Measurements from ENCODE around the gene CDK5R1. TPM values are rescaled to one million over a fixed set of nuclear protein-coding genes. Genes with fewer than 3 reads are reported as not detected.

Gene CDK5R1
- polyA plus RNA-seq, 1 of the 3 experiments (the other 2 are of a cell fraction): 1.4 TPM

GRCh38 chr17:32461853-32462617 lies 24.8 kb upstream of the CDK5R1 start:
- peaks cover 26% of the 10 kb centered on the region for H3F3A ChIP-seq (replicated peaks; ENCODE audit: insufficient read depth)
- CTCF ChIA-PET: interaction anchor here (0.6 to 6.8 kb wide), 56 partner anchors 10 to 475 kb away, joined by 3 to 102 read pairs (median 4); partner anchors contain the start of genes CDK5R1 and PSMD11
- H3K9me2 ChIP-seq: no peaks in the 10 kb centered on the region
- no peaks in the 10 kb centered on the region for H3K27me3 ChIP-seq (ENCODE audit: insufficient read depth)
- H3K79me2 ChIP-seq (ENCODE audit: insufficient read depth): peaks cover 84% of the 10 kb centered on the region
- DNase-seq: peak; percentile 52
- H3K27ac ChIP-seq (ENCODE audit: low read depth in 2 of 2, low read length in 1 of 2): no peak overlapping the region
- H4K20me1 ChIP-seq (ENCODE audit: insufficient read depth): peaks cover 52% of the 10 kb centered on the region
- WGBS (ENCODE audit: low lambda C conversion rate): 52% methylated on average over 1 of the region's 1 CpG
- no peaks in the 10 kb centered on the region for H3K9me3 ChIP-seq
- POLR2A ChIA-PET: no interaction called here
- TF ChIP-seq, protein P1, sequence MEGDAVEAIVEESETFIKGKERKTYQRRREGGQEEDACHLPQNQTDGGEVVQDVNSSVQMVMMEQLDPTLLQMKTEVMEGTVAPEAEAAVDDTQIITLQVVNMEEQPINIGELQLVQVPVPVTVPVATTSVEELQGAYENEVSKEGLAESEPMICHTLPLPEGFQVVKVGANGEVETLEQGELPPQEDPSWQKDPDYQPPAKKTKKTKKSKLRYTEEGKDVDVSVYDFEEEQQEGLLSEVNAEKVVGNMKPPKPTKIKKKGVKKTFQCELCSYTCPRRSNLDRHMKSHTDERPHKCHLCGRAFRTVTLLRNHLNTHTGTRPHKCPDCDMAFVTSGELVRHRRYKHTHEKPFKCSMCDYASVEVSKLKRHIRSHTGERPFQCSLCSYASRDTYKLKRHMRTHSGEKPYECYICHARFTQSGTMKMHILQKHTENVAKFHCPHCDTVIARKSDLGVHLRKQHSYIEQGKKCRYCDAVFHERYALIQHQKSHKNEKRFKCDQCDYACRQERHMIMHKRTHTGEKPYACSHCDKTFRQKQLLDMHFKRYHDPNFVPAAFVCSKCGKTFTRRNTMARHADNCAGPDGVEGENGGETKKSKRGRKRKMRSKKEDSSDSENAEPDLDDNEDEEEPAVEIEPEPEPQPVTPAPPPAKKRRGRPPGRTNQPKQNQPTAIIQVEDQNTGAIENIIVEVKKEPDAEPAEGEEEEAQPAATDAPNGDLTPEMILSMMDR (IDR thresholded peaks at IDR 0.05): peak; percentile 72
- TF ChIP-seq RAD21 (IDR thresholded peaks at IDR 0.05; ENCODE audit: low read length): peak; percentile 38; the same call in 1 of the 2 replicates
- TF ChIP-seq SMC3 (IDR thresholded peaks at IDR 0.05; ENCODE audit: low read depth, low read length): peak; percentile 25
- no peak for TF ChIP-seq RCOR1 (IDR thresholded peaks at IDR 0.05; ENCODE audit: low read length)
- peaks cover 44 to 54% of the 10 kb centered on the region in 2 experiments for H3K36me3 ChIP-seq (replicated peaks in 1 of 2; ENCODE audit: control insufficient read depth in 1 of 2, insufficient read depth in 2 of 2, low read length in 1 of 2)
- no peak overlapping the region for H2AFZ ChIP-seq (ENCODE audit: low read depth)
- H3K4me3 ChIP-seq (ENCODE audit: low read depth in 2 of 2, low read length in 1 of 2): no peak overlapping the region
- no peak overlapping the region for H3K4me2 ChIP-seq
- no peaks in the 10 kb centered on the region for H3K4me1 ChIP-seq (ENCODE audit: control insufficient read depth in 1 of 2, insufficient read depth in 2 of 2, low read depth in 1 of 2, low read length in 1 of 2)
- no peak overlapping the region for H3K9ac ChIP-seq

DNA sequence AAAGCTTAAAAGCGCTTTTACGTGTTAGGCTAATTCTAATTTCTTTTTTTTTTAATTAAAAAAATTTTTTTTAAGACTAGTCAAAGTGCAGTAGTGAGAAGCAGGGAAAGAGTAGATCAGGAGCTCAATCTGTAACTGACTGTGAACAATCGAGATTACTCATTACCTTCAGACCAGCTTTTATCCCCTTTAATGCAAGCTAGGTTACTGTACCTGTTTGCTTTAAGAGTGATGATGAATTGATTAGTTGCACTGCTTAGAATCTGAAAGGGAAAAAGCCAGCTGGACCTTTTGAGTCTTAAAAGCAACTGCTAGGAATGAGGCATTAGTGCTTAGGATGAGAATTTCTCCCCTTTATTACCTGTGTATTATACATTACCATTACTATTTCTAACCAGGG lies 23.5 kb upstream of the CDK5R1 start:
- CTCF ChIA-PET: interaction anchor here (1.1 to 6.8 kb wide), 18 partner anchors 9 to 414 kb away, joined by 3 to 102 read pairs (median 13); partner anchors contain the start of genes CDK5R1 and PSMD11
- no peak for DNase-seq
- Histone ChIP-seq H3K27me3 (ENCODE audit: insufficient read depth) (no peaks in the 10 kb centered on the region), H3K79me2 (ENCODE audit: insufficient read depth) (peaks cover 84% of the 10 kb centered on the region), H2AFZ (ENCODE audit: low read depth) (no peak overlapping the region), H3K27ac (ENCODE audit: low read depth in 2 of 2, low read length in 1 of 2) (no peak overlapping the region), H3K4me1 (ENCODE audit: control insufficient read depth in 1 of 2, insufficient read depth in 2 of 2, low read depth in 1 of 2, low read length in 1 of 2) (no peaks in the 10 kb centered on the region), H4K20me1 (ENCODE audit: insufficient read depth) (peaks cover 48% of the 10 kb centered on the region), H3F3A (replicated peaks; ENCODE audit: insufficient read depth) (peaks cover 26% of the 10 kb centered on the region), H3K36me3 (replicated peaks in 1 of 2; ENCODE audit: control insufficient read depth in 1 of 2, insufficient read depth in 2 of 2, low read length in 1 of 2) (peaks cover 48 to 56% of the 10 kb centered on the region in 2 experiments), H3K4me3 (ENCODE audit: low read depth in 2 of 2, low read length in 1 of 2) (no peak overlapping the region), H3K9me2 (no peaks in the 10 kb centered on the region), H3K9me3 (no peaks in the 10 kb centered on the region), H3K9ac (no peak overlapping the region), H3K4me2 (no peak overlapping the region)
- POLR2A ChIA-PET: interaction anchor here (1.0 kb wide), 1 partner anchor 20 kb away, joined by 4 read pairs; no protein-coding TSS in a partner anchor
- TF ChIP-seq, protein P2, sequence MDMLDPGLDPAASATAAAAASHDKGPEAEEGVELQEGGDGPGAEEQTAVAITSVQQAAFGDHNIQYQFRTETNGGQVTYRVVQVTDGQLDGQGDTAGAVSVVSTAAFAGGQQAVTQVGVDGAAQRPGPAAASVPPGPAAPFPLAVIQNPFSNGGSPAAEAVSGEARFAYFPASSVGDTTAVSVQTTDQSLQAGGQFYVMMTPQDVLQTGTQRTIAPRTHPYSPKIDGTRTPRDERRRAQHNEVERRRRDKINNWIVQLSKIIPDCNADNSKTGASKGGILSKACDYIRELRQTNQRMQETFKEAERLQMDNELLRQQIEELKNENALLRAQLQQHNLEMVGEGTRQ (IDR thresholded peaks at IDR 0.05; ENCODE audit: borderline replicate concordance, low read depth, low read length): no peak
- no peak for TF ChIP-seq NRF1 (IDR thresholded peaks at IDR 0.05; ENCODE audit: low read depth, low read length)
- TF ChIP-seq, protein P3, sequence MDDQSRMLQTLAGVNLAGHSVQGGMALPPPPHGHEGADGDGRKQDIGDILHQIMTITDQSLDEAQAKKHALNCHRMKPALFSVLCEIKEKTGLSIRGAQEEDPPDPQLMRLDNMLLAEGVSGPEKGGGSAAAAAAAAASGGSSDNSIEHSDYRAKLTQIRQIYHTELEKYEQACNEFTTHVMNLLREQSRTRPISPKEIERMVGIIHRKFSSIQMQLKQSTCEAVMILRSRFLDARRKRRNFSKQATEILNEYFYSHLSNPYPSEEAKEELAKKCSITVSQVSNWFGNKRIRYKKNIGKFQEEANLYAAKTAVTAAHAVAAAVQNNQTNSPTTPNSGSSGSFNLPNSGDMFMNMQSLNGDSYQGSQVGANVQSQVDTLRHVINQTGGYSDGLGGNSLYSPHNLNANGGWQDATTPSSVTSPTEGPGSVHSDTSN (IDR thresholded peaks at IDR 0.05): no peak
- no peak for TF ChIP-seq SMC3 (IDR thresholded peaks at IDR 0.05; ENCODE audit: low read depth, low read length)
- no peak for TF ChIP-seq JUND (IDR thresholded peaks at IDR 0.05)
- TF ChIP-seq EZH2phosphoT487 (IDR thresholded peaks at IDR 0.05; ENCODE audit: borderline replicate concordance, low read depth): no peak
- no peak for TF ChIP-seq TAF1 (IDR thresholded peaks at IDR 0.05; ENCODE audit: borderline replicate concordance, low read depth, low read length)
- no peak for TF ChIP-seq RFX5 (IDR thresholded peaks at IDR 0.05; ENCODE audit: low read length)
- no peak for TF ChIP-seq USF1 (IDR thresholded peaks at IDR 0.05; ENCODE audit: borderline replicate concordance, low read depth)
- TF ChIP-seq FOSL2 (IDR thresholded peaks at IDR 0.05; ENCODE audit: borderline replicate concordance, low read depth): no peak
- no peak for TF ChIP-seq MEF2A (IDR thresholded peaks at IDR 0.05; ENCODE audit: borderline replicate concordance, low read depth)
- TF ChIP-seq, protein P4, sequence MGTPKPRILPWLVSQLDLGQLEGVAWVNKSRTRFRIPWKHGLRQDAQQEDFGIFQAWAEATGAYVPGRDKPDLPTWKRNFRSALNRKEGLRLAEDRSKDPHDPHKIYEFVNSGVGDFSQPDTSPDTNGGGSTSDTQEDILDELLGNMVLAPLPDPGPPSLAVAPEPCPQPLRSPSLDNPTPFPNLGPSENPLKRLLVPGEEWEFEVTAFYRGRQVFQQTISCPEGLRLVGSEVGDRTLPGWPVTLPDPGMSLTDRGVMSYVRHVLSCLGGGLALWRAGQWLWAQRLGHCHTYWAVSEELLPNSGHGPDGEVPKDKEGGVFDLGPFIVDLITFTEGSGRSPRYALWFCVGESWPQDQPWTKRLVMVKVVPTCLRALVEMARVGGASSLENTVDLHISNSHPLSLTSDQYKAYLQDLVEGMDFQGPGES (IDR thresholded peaks at IDR 0.05; ENCODE audit: low read depth, low read length): no peak
- no peak for TF ChIP-seq NFIC (IDR thresholded peaks at IDR 0.05; ENCODE audit: borderline replicate concordance)
- 97% methylated on average over 3 of the region's 3 CpGs for WGBS (ENCODE audit: low lambda C conversion rate)

All from SK-N-SH (cell line).